ENCODE results near the gene SLC16A10.

DNA sequence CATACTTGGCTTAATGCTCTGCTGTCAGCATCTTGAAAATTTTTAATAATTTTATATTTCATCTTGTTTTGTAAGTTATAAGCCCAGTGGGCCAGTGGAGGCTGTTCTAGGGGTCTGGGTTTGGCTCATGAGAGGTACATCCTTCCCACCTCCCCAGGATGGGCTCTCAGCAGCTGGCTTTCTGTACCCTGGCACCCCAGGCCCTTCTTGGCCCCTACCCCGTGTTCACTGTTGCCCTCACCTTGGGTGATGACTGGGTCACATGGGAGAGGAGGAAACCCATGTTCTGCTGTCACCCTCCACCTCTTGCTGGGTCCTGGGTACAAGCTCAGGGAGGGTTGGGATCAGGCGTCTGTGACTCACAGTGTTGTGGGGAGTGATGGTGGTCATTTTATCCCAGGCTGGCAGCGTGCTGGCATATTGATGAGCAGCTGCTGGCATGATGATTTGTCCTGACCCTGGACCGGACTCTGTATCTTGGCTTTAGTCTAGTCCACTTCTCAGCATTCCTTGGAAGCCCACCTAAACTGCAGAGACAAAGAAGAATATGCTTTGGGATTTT is 34.6 kb downstream of the SLC16A10 start:
- TF ChIP-seq, protein P1, sequence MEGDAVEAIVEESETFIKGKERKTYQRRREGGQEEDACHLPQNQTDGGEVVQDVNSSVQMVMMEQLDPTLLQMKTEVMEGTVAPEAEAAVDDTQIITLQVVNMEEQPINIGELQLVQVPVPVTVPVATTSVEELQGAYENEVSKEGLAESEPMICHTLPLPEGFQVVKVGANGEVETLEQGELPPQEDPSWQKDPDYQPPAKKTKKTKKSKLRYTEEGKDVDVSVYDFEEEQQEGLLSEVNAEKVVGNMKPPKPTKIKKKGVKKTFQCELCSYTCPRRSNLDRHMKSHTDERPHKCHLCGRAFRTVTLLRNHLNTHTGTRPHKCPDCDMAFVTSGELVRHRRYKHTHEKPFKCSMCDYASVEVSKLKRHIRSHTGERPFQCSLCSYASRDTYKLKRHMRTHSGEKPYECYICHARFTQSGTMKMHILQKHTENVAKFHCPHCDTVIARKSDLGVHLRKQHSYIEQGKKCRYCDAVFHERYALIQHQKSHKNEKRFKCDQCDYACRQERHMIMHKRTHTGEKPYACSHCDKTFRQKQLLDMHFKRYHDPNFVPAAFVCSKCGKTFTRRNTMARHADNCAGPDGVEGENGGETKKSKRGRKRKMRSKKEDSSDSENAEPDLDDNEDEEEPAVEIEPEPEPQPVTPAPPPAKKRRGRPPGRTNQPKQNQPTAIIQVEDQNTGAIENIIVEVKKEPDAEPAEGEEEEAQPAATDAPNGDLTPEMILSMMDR (IDR thresholded peaks at IDR 0.05), result no peak
- TF ChIP-seq POLR2A (IDR thresholded peaks at IDR 0.05; ENCODE audit: low read depth), result no peak
- TF ChIP-seq EP300 (IDR thresholded peaks at IDR 0.05), result no peak
